Fibroblast of lung (primary cell): ENCODE measurements around the gene MAPKAPK2. TPM values are rescaled to one million over a fixed set of nuclear protein-coding genes. Genes with fewer than 3 reads are reported as not detected.

Source experiments
- DNase-seq, 2 donors: peaks; one replicate each; pipeline versions ENCODE4 v3.0.0 to v3.0.0-alpha.2; 2010; ENCODE audit warnings: low read depth in 2 of 2
- H2AFZ ChIP-seq: 2 replicates; pipeline ENCODE4 v1.5.1; 2012; ENCODE audit warnings: low read length, control low read depth, inconsistent platforms
- H3K27ac ChIP-seq: 2 replicates; pipeline ENCODE4 v1.5.1; 2011; ENCODE audit warnings: low read length, control low read depth; ENCODE audit not compliant: insufficient read depth
- H3K27me3 ChIP-seq: 2 replicates; pipeline ENCODE4 v1.5.1; 2011; ENCODE audit warnings: mild to moderate bottlenecking, low read length; ENCODE audit not compliant: control insufficient read depth, insufficient read depth
- H3K36me3 ChIP-seq: 2 replicates; pipeline ENCODE4 v1.5.1; 2011; ENCODE audit warnings: low read length; ENCODE audit not compliant: control insufficient read depth, insufficient read depth
- H3K4me1 ChIP-seq: 2 replicates; pipeline ENCODE4 v1.5.1; 2011; ENCODE audit warnings: low read length; ENCODE audit not compliant: control insufficient read depth, insufficient read depth; ENCODE audit errors: extremely low read depth
- H3K4me2 ChIP-seq: 2 replicates; pipeline ENCODE4 v1.5.1; 2011; ENCODE audit warnings: low read length, control low read depth; ENCODE audit not compliant: insufficient read depth; ENCODE audit errors: extremely low read depth
- H3K4me3 ChIP-seq, 4 experiments: fragments of 200-600 bp in 1 of 4; sonication (generic) in 1 of 4; replicated peaks in 1 of 4; 2 replicates each; pipeline ENCODE4 v1.5.1; 2011 to 2016; ENCODE audit warnings: low read length in 4 of 4, low read depth in 3 of 4, mild to moderate bottlenecking in 3 of 4, control low read depth in 2 of 4, inconsistent platforms in 1 of 4, mixed read lengths in 1 of 4; ENCODE audit not compliant: insufficient read depth in 1 of 4; ENCODE audit errors: control extremely low read depth in 1 of 4
- H3K79me2 ChIP-seq: 2 replicates; pipeline ENCODE4 v1.5.1; 2012; ENCODE audit warnings: mild to moderate bottlenecking, low read length, inconsistent platforms; ENCODE audit not compliant: control insufficient read depth, insufficient read depth
- H3K9ac ChIP-seq: 2 replicates; pipeline ENCODE4 v1.5.1; 2011; ENCODE audit warnings: mild to moderate bottlenecking, low read length, control low read depth; ENCODE audit not compliant: insufficient read depth
- H3K9me3 ChIP-seq: 2 replicates; pipeline ENCODE4 v1.5.1; 2012; ENCODE audit warnings: low read depth, low read length; ENCODE audit not compliant: control insufficient read depth, insufficient read depth
- H4K20me1 ChIP-seq: 2 replicates; pipeline ENCODE4 v1.5.1; 2011; ENCODE audit warnings: low read length; ENCODE audit not compliant: control insufficient read depth, insufficient read depth; ENCODE audit errors: extremely low read depth
- CTCF ChIP-seq, 2 donors: IDR thresholded peaks in 1 of 2; conservative IDR thresholded peaks in 1 of 2; 1 replicate in 1 of 2; 2 replicates in 1 of 2; pipeline ENCODE4 v1.5.1; 2011 to 2012; ENCODE audit warnings: low read length in 2 of 2, control low read depth in 1 of 2, inconsistent platforms in 1 of 2, low read depth in 1 of 2, mild to moderate bottlenecking in 1 of 2
- EZH2 ChIP-seq: IDR thresholded peaks from 2 replicates; pipeline ENCODE4 v1.5.1; 2012; ENCODE audit warnings: low read length, control low read depth, mild to moderate bottlenecking; ENCODE audit errors: missing control alignments
- polyA plus RNA-seq, 2 donors: library from polyadenylated mRNA; depleted of rRNA in 1 of 2; stranded (reverse) in 1 of 2; unstranded in 1 of 2; fragments of >200 nt; gene quantifications; 2 replicates each; pipeline ENCODE4 v1.2.1, GENCODE V29; 2011 to 2012; ENCODE audit warnings: missing spikeins in 1 of 2
- total RNA-seq: library from RNA; depleted of rRNA; stranded (reverse); fragments of >200 nt; gene quantifications from 2 replicates; pipeline ENCODE4 v1.2.1, GENCODE V29; 2014

The MAPKAPK2 gene
- total and polyA plus RNA-seq, 2 donors (not counting 1 experiment from before 2014, with no cell fraction given): 51.9 to 85.7 TPM

- no peak for TF ChIP-seq EZH2
- TF ChIP-seq CTCF (conservative IDR thresholded peaks at IDR 0.05 in 1 of 2, IDR thresholded peaks at IDR 0.05 in 1 of 2; ENCODE audit: low read depth in 1 of 2, low read length in 2 of 2): no peak
Observed at GRCh38 chr1:206769304-206769731, 84.6 kb downstream of the MAPKAPK2 start.

GRCh38 chr1:206770531-206771337 is 86.0 kb downstream of the MAPKAPK2 start, which contains the start of gene IL19:
Gene IL19, plus strand, starts transcription at chr1:206770773. Its CDS starts 65,890 bp downstream, at chr1:206836663.
- no peak within 1 kb of the TSS for H3K27ac ChIP-seq
- H4K20me1 ChIP-seq: no peaks in the 10 kb centered on the region
- no peak within 1 kb of the TSS for H3K4me3 ChIP-seq
- no peak within 1 kb of the TSS for H2AFZ ChIP-seq
- no peaks in the 10 kb centered on the region for H3K27me3 ChIP-seq
- H3K36me3 ChIP-seq: no peaks in the 10 kb centered on the region
- TF ChIP-seq EZH2 (no peak), CTCF (conservative IDR thresholded peaks at IDR 0.05 in 1 of 2, IDR thresholded peaks at IDR 0.05 in 1 of 2; ENCODE audit: low read depth in 1 of 2, low read length in 2 of 2) (no peak)
- H3K9ac ChIP-seq: no peak within 1 kb of the TSS
- no peaks in the 10 kb centered on the region for H3K9me3 ChIP-seq
- peak; percentile 13 to 85 for DNase-seq
- H3K4me1 ChIP-seq: peaks cover 7% of the 10 kb centered on the region
- H3K4me2 ChIP-seq: no peak within 1 kb of the TSS
- no peaks in the 10 kb centered on the region for H3K79me2 ChIP-seq

More at GRCh38 chr1:206769304-206769731, 84.6 kb downstream of the MAPKAPK2 start:
- H3K4me2 ChIP-seq: no peak overlapping the region
- H2AFZ ChIP-seq: no peak overlapping the region
- no peaks in the 10 kb centered on the region for H4K20me1 ChIP-seq
- H3K4me3 ChIP-seq: no peak overlapping the region
- no peak overlapping the region for H3K9ac ChIP-seq
- H3K9me3 ChIP-seq: no peaks in the 10 kb centered on the region
- no peaks in the 10 kb centered on the region for H3K36me3 ChIP-seq
- no peak overlapping the region for H3K27ac ChIP-seq
- no peaks in the 10 kb centered on the region for H3K79me2 ChIP-seq
- DNase-seq: no peak
- H3K4me1 ChIP-seq: peaks cover 7% of the 10 kb centered on the region
- H3K27me3 ChIP-seq: no peaks in the 10 kb centered on the region

- Histone ChIP-seq H3K27me3 (no peaks in the 10 kb centered on the region), H3K4me1 (peaks cover 3% of the 10 kb centered on the region), H4K20me1 (no peaks in the 10 kb centered on the region), H3K36me3 (no peaks in the 10 kb centered on the region), H3K4me2 (no peak overlapping the region), H2AFZ (no peak overlapping the region), H3K79me2 (no peaks in the 10 kb centered on the region), H3K9me3 (no peaks in the 10 kb centered on the region), H3K27ac (no peak overlapping the region), H3K4me3 (no peak overlapping the region), H3K9ac (no peak overlapping the region)
- TF ChIP-seq EZH2: no peak
- TF ChIP-seq CTCF (conservative IDR thresholded peaks at IDR 0.05 in 1 of 2, IDR thresholded peaks at IDR 0.05 in 1 of 2; ENCODE audit: low read depth in 1 of 2, low read length in 2 of 2): no peak
- DNase-seq: no peak
Observed at GRCh38 chr1:206771338-206771692, 86.6 kb downstream of the MAPKAPK2 start.
